Small intestine (tissue), 7 donors: ENCODE data around the gene CHST12. TPM values are rescaled to one million over a fixed set of nuclear protein-coding genes. Genes with fewer than 3 reads are reported as not detected.
"Not testable (repeated sequence)": the region's sequence is repeated elsewhere in the genome, so short reads cannot be mapped to it uniquely, and the experiment has no call there.

Experiments
- DNase-seq, 2 donors: peaks; one replicate each; pipeline versions ENCODE4 v3.0.0 to v3.0.0-alpha.2; 2013
- FAIRE-seq: peaks from 2 replicates; lab custom pipeline; 2012; peaks lifted over from hg19 to GRCh38; lab: Jason Lieb, UNC
- H3K27ac ChIP-seq, 3 donors: one replicate each; pipeline ENCODE4 v1.5.1; 2013; ENCODE audit warnings: low read length in 2 of 3, mild to moderate bottlenecking in 2 of 3, control low read depth in 1 of 3, inconsistent platforms in 1 of 3, low read depth in 1 of 3, moderate library complexity in 1 of 3
- H3K27me3 ChIP-seq, 3 donors: one replicate each; pipeline ENCODE4 v1.6.1; 2013; ENCODE audit warnings: low read length in 3 of 3, inconsistent platforms in 1 of 3; ENCODE audit not compliant: control insufficient read depth in 3 of 3, insufficient read depth in 3 of 3
- H3K36me3 ChIP-seq, 3 donors: one replicate each; pipeline ENCODE4 v1.6.1; 2013; ENCODE audit warnings: low read length in 3 of 3, inconsistent platforms in 1 of 3, low read depth in 1 of 3, mild to moderate bottlenecking in 1 of 3, moderate library complexity in 1 of 3; ENCODE audit not compliant: control insufficient read depth in 3 of 3, insufficient read depth in 2 of 3
- H3K4me1 ChIP-seq, 3 donors: one replicate each; pipeline ENCODE4 v1.6.1; 2013; ENCODE audit warnings: low read length in 2 of 3, inconsistent platforms in 1 of 3, low read depth in 1 of 3, mild to moderate bottlenecking in 1 of 3, moderate library complexity in 1 of 3; ENCODE audit not compliant: control insufficient read depth in 3 of 3, insufficient read depth in 2 of 3
- H3K4me3 ChIP-seq, 3 donors: one replicate each; pipeline ENCODE4 v1.5.1; 2013; ENCODE audit warnings: low read length in 3 of 3, control low read depth in 1 of 3, inconsistent platforms in 1 of 3, low read depth in 1 of 3, mild to moderate bottlenecking in 1 of 3, moderate library complexity in 1 of 3
- H3K9me3 ChIP-seq, 2 donors: one replicate each; pipeline ENCODE4 v1.6.1; 2013; ENCODE audit warnings: low read depth in 1 of 2, low read length in 1 of 2; ENCODE audit not compliant: control insufficient read depth in 2 of 2, insufficient read depth in 1 of 2
- WGBS, 3 donors: extraction: QIAGEN DNeasy Blood & Tissue Kit; methylation state at CpG; one replicate each; pipeline ENCODE4 v1.1.7; 2013; 5-methylcytosine and 5-hydroxymethylcytosine counted together
- polyA plus RNA-seq, 4 donors: library from polyadenylated mRNA; stranded (reverse) in 3 of 4; unstranded in 1 of 4; fragments of 200-250 nt in 3 of 4; fragments of 120-200 nt in 1 of 4; gene quantifications; one replicate each; pipeline versions ENCODE4 v1.2.1 to v1.2.3, GENCODE V29; 2013
- donor health status: healthy with polysubstance abuse.
- donor health status: control.
- donor health status: control.
- donor health status: Bipolar disorder and iron deficiency.
- donor health status: healthy.

The CHST12 gene
- polyA plus RNA-seq, 4 donors: 1.8 to 10.9 (median 6.8) TPM

DNA sequence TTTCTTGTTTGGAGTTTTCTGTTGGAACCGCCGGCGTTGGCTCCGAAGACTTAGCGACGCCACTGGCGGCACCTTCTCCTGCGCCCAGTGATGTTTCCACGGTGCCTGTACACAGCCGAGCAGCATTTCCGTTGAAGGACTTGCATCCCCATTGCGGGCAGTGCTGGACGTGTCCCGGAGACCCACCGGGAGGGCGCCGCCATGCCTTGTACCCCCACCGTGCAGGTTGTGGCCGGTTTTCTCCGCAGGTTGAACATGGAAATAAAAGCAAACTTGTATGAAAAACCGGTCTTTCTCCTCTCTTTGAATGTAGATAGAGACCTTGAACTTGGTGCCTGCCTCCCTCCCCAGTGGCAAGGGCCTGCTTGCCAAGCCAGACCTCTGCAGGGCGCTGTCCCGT, 22.9 kb upstream of the CHST12 start:
- Histone ChIP-seq H3K9me3 (no peaks in the 10 kb centered on the region), H3K4me1 (no peaks in the 10 kb centered on the region), H3K36me3 (peaks cover 30 to 82% (median 31%) of the 10 kb centered on the region in 3 donors), H3K27ac (no peak overlapping the region), H3K4me3 (no peak overlapping the region), H3K27me3 (no peaks in the 10 kb centered on the region)
- 92 to 96% (median 94%) methylated on average over 23 of the region's 23 CpGs for WGBS, 3 donors
- DNase-seq: no peak
- FAIRE-seq: no peak

GRCh38 chr7:2381227-2381626, 22.2 kb upstream of the CHST12 start:
- no peak for DNase-seq
- Histone ChIP-seq H3K9me3 (no peaks in the 10 kb centered on the region), H3K4me1 (no peaks in the 10 kb centered on the region), H3K4me3 (no peak overlapping the region), H3K27ac (no peak overlapping the region), H3K36me3 (peaks cover 26 to 75% (median 27%) of the 10 kb centered on the region in 3 donors), H3K27me3 (no peaks in the 10 kb centered on the region)
- FAIRE-seq: no peak
- WGBS, 3 donors: 36 to 52% (median 37%) methylated on average over 5 of the region's 5 CpGs

DNA sequence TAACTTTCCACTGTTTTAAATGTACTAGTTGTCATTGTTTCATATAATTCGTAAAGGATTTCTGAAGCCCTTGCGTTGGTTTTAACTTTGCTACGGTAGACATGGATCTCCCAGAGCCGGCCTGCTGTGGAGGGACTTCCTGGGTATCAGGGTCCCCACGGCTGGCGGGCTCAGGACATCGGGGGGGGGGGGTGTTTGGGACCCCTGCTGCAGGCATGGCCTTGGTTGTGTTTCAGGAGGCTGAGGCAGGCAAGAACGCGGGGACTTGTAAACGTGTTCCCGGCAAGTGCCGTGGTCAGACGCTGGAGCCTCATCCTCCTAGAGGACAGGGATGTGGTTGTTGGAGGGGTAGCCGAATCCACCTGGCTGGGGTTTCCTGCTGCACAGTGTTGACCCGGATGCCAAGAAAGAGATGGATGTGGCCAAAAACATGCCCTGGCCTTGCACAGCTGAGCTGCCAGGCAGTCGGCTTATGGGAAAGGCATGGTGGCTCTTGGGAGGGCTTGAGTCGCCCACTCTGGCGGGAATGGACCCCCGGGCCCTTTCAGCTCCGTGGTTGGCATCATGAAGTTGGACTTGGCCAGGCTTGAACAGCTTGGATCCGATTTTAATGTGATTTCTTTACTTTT, 21.4 kb upstream of the CHST12 start:
- H3K4me1 ChIP-seq: no peaks in the 10 kb centered on the region
- FAIRE-seq (no peak), DNase-seq (no peak)
- no peaks in the 10 kb centered on the region for H3K9me3 ChIP-seq
- no peak overlapping the region for H3K27ac ChIP-seq
- no peak overlapping the region for H3K4me3 ChIP-seq
- H3K36me3 ChIP-seq: peaks cover 21 to 67% (median 23%) of the 10 kb centered on the region in 3 donors
- 91 to 92% (median 92%) methylated on average over 21 of the region's 21 CpGs for WGBS, 3 donors
- H3K27me3 ChIP-seq: no peaks in the 10 kb centered on the region

DNA sequence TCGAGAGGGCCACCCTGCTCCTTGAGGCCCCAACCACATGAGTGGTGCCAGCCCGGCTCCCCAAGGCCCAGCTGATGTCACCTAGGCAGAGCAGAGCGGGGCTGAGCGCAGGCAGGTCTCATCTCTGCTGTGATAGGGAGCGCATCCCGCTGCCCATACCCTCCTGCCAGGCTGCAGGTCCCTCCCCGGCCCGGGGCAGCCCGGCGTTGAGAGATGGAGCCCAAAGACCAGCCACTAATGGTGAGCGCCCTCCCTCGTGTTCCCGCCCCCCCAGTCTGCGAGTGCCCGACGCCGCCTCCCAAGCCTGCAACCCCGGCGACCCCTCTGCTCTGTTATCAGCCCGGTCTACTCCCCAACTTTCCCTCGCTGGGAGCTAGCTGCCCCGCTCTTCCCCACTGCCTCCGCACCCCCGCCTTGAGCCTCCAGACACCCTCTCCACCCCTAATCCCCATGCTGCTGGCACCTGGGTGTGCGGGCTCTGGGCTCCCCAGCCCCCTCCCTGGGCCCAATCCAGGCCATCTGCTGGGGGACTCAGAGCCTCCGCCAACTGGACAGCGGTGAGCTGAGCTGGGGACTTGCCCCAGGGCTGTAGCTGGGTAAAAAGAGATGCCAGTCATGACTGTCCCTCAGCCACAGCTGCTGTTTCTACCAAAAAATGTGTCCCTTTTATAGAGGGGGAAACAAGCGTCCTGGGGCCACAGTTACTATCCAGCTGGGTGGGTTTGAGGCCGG, 19.7 kb upstream of the CHST12 start:
- FAIRE-seq (no peak), DNase-seq (no peak)
- Histone ChIP-seq H3K36me3 (peaks cover 18 to 62% (median 19%) of the 10 kb centered on the region in 3 donors), H3K4me1 (no peaks in the 10 kb centered on the region), H3K4me3 (no peak overlapping the region), H3K27me3 (no peaks in the 10 kb centered on the region), H3K9me3 (no peaks in the 10 kb centered on the region), H3K27ac (no peak overlapping the region)
- 84 to 86% (median 85%) methylated on average over 17 to 29 of the region's 29 CpGs for WGBS, 3 donors

- Histone ChIP-seq H3K9me3 (no peaks in the 10 kb centered on the region), H3K36me3 (peaks cover 15 to 53% (median 16%) of the 10 kb centered on the region in 3 donors), H3K27me3 (no peaks in the 10 kb centered on the region), H3K27ac (no peak overlapping the region), H3K4me3 (no peak overlapping the region), H3K4me1 (no peaks in the 10 kb centered on the region)
- WGBS, 3 donors: 81 to 90% (median 82%) methylated on average over 19 of the region's 19 CpGs
- FAIRE-seq (no peak), DNase-seq (no peak)
These were observed 18.8 kb upstream of the CHST12 start for GRCh38 chr7:2384354-2385243.

- WGBS, 3 donors: 86 to 90% (median 86%) methylated on average over 9 of the region's 9 CpGs
- FAIRE-seq, H3K4me3 ChIP-seq, DNase-seq, H3K27ac ChIP-seq, H3K27me3 ChIP-seq, H3K9me3 ChIP-seq, H3K4me1 ChIP-seq: not testable (repeated sequence)
- H3K36me3 ChIP-seq: peaks cover under 1 to 42% (median 6%) of the 10 kb centered on the region in 3 donors
These were observed 17.3 kb upstream of the CHST12 start for GRCh38 chr7:2386122-2386521.

- H3K4me3 ChIP-seq: no peak overlapping the region
- no peak for DNase-seq
- no peaks in the 10 kb centered on the region for H3K9me3 ChIP-seq
- peaks cover 0 to 37% (median under 1%) of the 10 kb centered on the region in 3 donors for H3K36me3 ChIP-seq
- H3K4me1 ChIP-seq: peaks cover 0 to 5% (median 0%) of the 10 kb centered on the region in 3 donors
- 80 to 91% (median 86%) methylated on average over 17 of the region's 17 CpGs for WGBS, 3 donors
- no peak for FAIRE-seq
- no peak overlapping the region for H3K27ac ChIP-seq
- H3K27me3 ChIP-seq: no peaks in the 10 kb centered on the region
These were observed 16.3 kb upstream of the CHST12 start for GRCh38 chr7:2386964-2387669.
